Common myeloid progenitor, CD34-positive (primary cell): ENCODE results near the gene NBPF4. TPM values are rescaled to one million over a fixed set of nuclear protein-coding genes. Genes with fewer than 3 reads are reported as not detected.
"Not testable (repeated sequence)": the region's sequence is repeated elsewhere in the genome, so short reads cannot be mapped to it uniquely, and the experiment has no call there.

Experiments used
- CTCF ChIA-PET: fragments of 350-600 bp; sonication (Branson Sonifier 250); formaldehyde crosslinking; loops from one replicate; lab custom pipeline; 2021; ENCODE audit warnings: antibody characterized with exemption; lab: Charles Lee
- POLR2A ChIA-PET: fragments of 350-600 bp; sonication (Branson Sonifier 250); formaldehyde crosslinking; loops from one replicate; lab custom pipeline; 2021; ENCODE audit warnings: antibody characterized with exemption; lab: Charles Lee
- DNase-seq, 3 donors: peaks; one replicate each; pipeline versions ENCODE4 v3.0.0 to v3.0.0-alpha.2; 2013
- H3K27ac ChIP-seq, 2 experiments: 1 replicate in 1 of 2; 2 replicates in 1 of 2; pipeline ENCODE4 v1.7.0; 2013; ENCODE audit warnings: inconsistent platforms in 2 of 2, low read length in 2 of 2, mild to moderate bottlenecking in 2 of 2, low read depth in 1 of 2, moderate library complexity in 1 of 2; ENCODE audit not compliant: severe bottlenecking in 2 of 2, insufficient read depth in 1 of 2, poor library complexity in 1 of 2
- H3K27me3 ChIP-seq, 5 experiments: replicated peaks in 2 of 5; 1 replicate in 3 of 5; 2 replicates in 2 of 5; pipeline versions ENCODE4 v1.6.1 to v1.7.0; 2013; ENCODE audit warnings: low read length in 4 of 5, mild to moderate bottlenecking in 2 of 5, moderate library complexity in 2 of 5, inconsistent platforms in 1 of 5; ENCODE audit not compliant: insufficient read depth in 5 of 5, control insufficient read depth in 4 of 5
- H3K36me3 ChIP-seq, 4 experiments: 1 replicate in 2 of 4; 2 replicates in 2 of 4; pipeline versions ENCODE4 v1.6.1 to v1.7.0; 2013; ENCODE audit warnings: low read length in 3 of 4, control low read depth in 1 of 4, mild to moderate bottlenecking in 1 of 4; ENCODE audit not compliant: control insufficient read depth in 4 of 4, insufficient read depth in 4 of 4
- H3K4me1 ChIP-seq, 4 experiments: 1 replicate in 3 of 4; 2 replicates in 1 of 4; pipeline versions ENCODE4 v1.6.1 to v1.7.1; 2013; ENCODE audit warnings: low read length in 3 of 4, mild to moderate bottlenecking in 3 of 4, control low read depth in 1 of 4, inconsistent platforms in 1 of 4, moderate library complexity in 1 of 4; ENCODE audit not compliant: control insufficient read depth in 4 of 4, insufficient read depth in 4 of 4; ENCODE audit errors: control extremely low read depth in 1 of 4
- H3K4me3 ChIP-seq, 7 experiments: 1 replicate in 4 of 7; 2 replicates in 3 of 7; pipeline versions ENCODE4 v1.5.1 to v1.7.0; 2013; ENCODE audit warnings: mild to moderate bottlenecking in 7 of 7, low read length in 6 of 7, moderate library complexity in 6 of 7, inconsistent platforms in 2 of 7, low read depth in 2 of 7, control low read depth in 1 of 7; ENCODE audit not compliant: insufficient read depth in 4 of 7, control insufficient read depth in 1 of 7; ENCODE audit errors: extremely low read depth in 1 of 7
- H3K9me3 ChIP-seq, 5 experiments: 1 replicate in 4 of 5; 2 replicates in 1 of 5; pipeline versions ENCODE4 v1.6.1 to v1.7.1; 2013; ENCODE audit warnings: low read length in 4 of 5, mild to moderate bottlenecking in 2 of 5, inconsistent platforms in 1 of 5, low read depth in 1 of 5, moderate library complexity in 1 of 5; ENCODE audit not compliant: control insufficient read depth in 4 of 5, insufficient read depth in 2 of 5; ENCODE audit errors: control extremely low read depth in 1 of 5
- WGBS: methylation state at CpG from one replicate; pipeline ENCODE4 v1.1.5; 2013; ENCODE audit not compliant: insufficient coverage; 5-methylcytosine and 5-hydroxymethylcytosine counted together
- polyA plus RNA-seq: library from polyadenylated mRNA; unstranded; fragments of 120-200 nt; gene quantifications from one replicate; pipeline ENCODE4 v1.2.1, GENCODE V29; 2013

NBPF4 gene
- 0.45 TPM for polyA plus RNA-seq

- H3K4me1 ChIP-seq, CTCF ChIA-PET, H3K27ac ChIP-seq, DNase-seq, H3K27me3 ChIP-seq, POLR2A ChIA-PET, H3K4me3 ChIP-seq, H3K36me3 ChIP-seq, H3K9me3 ChIP-seq: not testable (repeated sequence)
- whole genome bisulfite sequencing = no CpG with 5 or more reads among the region's 3 CpGs
These were observed at the start of gene NBPF4 for GRCh38 chr1:108243976-108244375. Gene NBPF4, minus strand, starts transcription at chr1:108244076. Its CDS starts 315 bp downstream, at chr1:108243761.

- H3K4me3 ChIP-seq, CTCF ChIA-PET, H3K27ac ChIP-seq, H3K9me3 ChIP-seq, POLR2A ChIA-PET, H3K27me3 ChIP-seq, H3K36me3 ChIP-seq, H3K4me1 ChIP-seq, DNase-seq: not testable (repeated sequence)
- no CpG with 5 or more reads among the region's 6 CpGs for WGBS
These were observed 38.8 kb upstream of the NBPF4 start for GRCh38 chr1:108282528-108283257.

GRCh38 chr1:108272485-108273327 is 28.8 kb upstream of the NBPF4 start:
- H3K9me3 ChIP-seq, H3K4me1 ChIP-seq, H3K36me3 ChIP-seq, POLR2A ChIA-PET, DNase-seq, H3K27me3 ChIP-seq, H3K4me3 ChIP-seq, H3K27ac ChIP-seq, CTCF ChIA-PET: not testable (repeated sequence)
- WGBS = no CpG with 5 or more reads among the region's 61 CpGs

DNA sequence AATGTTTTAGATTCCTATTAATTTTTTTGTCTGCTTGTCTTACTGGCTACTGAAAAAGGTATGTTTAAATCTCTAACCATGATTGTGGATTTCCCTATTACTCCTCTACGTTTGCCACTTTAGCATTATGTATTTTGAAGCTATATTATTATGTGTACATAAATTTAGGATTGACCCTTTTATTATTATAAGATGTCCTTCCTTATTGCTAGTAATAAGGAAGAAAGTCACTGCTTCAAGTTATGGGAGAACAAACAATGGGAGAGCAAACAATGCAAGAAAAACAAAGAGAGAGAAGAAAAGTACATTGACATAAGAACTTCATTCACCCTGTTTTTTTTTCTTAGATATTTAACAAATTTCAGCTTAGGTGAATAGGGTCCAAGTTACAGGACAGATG is 23.2 kb upstream of the NBPF4 start:
- H3K27me3 ChIP-seq, H3K27ac ChIP-seq, H3K36me3 ChIP-seq, H3K4me3 ChIP-seq, DNase-seq, POLR2A ChIA-PET, H3K9me3 ChIP-seq, H3K4me1 ChIP-seq, CTCF ChIA-PET: not testable (repeated sequence)
- no CpG with 5 or more reads among the region's 1 CpG for WGBS

DNA sequence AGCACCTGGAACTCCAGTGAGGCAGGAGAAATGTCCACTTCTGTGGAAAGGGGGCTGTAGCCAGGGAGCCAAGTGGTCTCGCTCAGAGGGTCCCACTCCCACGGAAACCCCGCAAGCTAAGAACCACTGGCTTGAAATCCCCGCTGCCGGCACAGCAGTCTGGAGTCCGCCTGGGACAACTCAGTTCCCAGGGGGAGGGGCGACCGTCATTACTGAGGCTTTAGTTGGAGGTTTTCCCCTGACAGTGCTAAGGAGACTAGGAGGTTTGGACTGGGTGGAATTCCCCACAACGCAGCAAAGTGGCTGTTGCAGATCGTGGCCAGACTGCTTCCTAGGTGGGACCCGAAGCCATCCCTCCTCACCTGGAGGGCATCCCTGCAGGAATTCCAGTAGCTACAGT is 18.1 kb upstream of the NBPF4 start:
- POLR2A ChIA-PET, H3K4me1 ChIP-seq, H3K27ac ChIP-seq, H3K36me3 ChIP-seq, DNase-seq, H3K9me3 ChIP-seq, H3K27me3 ChIP-seq, H3K4me3 ChIP-seq, CTCF ChIA-PET: not testable (repeated sequence)
- no CpG with 5 or more reads among the region's 11 CpGs for WGBS

DNA sequence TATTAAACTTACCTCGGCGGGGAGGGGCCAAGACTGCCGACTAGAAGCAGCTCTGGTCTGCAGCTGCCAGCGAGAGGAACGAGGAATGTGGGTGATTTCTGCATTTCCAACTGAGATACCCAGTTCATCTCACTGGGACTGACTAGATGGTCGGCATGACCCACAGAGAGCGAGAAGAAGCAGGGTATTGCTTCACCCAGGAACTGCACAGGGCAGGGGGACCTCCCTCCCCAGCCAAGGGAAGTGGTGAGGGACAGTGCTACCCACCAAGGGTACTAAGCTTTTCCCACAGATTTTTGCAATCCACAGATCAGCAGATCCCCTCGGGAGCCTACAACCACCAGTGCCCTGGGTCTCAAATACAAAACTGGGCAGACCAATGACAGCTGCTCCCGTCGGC is 17.6 kb upstream of the NBPF4 start:
- POLR2A ChIA-PET = not testable (repeated sequence)

DNA sequence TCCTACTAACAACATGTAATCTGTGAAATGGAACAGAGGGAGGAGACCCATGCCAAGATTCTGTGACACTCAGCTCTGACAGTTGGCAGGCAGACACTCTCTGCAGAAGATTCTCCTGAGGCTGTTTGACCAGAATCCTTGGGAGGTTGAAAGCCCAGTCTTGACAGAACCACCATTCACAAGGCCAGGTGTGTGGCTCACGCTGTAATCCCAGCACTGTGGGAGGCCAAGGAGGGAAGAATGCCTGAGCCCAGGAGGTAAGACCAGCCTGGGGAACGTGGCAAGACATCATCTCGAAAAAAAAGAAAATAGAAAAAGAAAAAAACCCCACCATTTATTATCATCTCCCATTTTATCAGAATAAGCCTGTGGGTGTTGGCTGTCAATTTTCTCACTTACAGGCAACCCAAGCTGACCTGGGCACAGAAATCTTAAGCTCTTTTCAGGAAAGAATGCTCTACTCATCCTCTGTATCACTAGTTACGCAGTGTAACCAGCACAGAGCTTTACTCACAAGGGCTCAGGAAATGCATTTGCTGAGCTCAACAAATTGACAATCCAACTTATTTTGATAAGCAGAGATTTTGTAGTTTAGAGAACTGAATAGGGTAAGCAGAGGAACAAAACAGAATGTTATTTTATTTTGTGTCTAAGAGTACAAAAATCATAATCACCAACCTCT is 16.8 kb upstream of the NBPF4 start:
- POLR2A ChIA-PET, H3K36me3 ChIP-seq, CTCF ChIA-PET, DNase-seq, H3K27ac ChIP-seq, H3K4me1 ChIP-seq, H3K4me3 ChIP-seq, H3K27me3 ChIP-seq, H3K9me3 ChIP-seq: not testable (repeated sequence)
- WGBS = no CpG with 5 or more reads among the region's 4 CpGs

More for the DNA sequence above, 17.6 kb upstream of the NBPF4 start:
- H3K4me3 ChIP-seq, H3K4me1 ChIP-seq, DNase-seq, H3K36me3 ChIP-seq, H3K9me3 ChIP-seq, CTCF ChIA-PET, H3K27ac ChIP-seq, H3K27me3 ChIP-seq: not testable (repeated sequence)
- WGBS = no CpG with 5 or more reads among the region's 10 CpGs
